Hepatocyte (in vitro differentiated cells): ENCODE data around the gene POLR2F. TPM values are rescaled to one million over a fixed set of nuclear protein-coding genes. Genes with fewer than 3 reads are reported as not detected.

Experiments
- DNase-seq: peaks from one replicate; pipeline ENCODE4 v3.0.0-alpha.2; 2016; ENCODE audit warnings: low spot score
- H2AFZ ChIP-seq: fragments of 200-600 bp; sonication (generic); 2 replicates; pipeline ENCODE4 v1.6.0; 2016; ENCODE audit warnings: antibody characterized with exemption, mild to moderate bottlenecking
- H3K27ac ChIP-seq: fragments of 200-600 bp; sonication (generic); 2 replicates; pipeline ENCODE4 v1.5.1; 2016; ENCODE audit warnings: mild to moderate bottlenecking
- H3K27me3 ChIP-seq: fragments of 200-600 bp; sonication (generic); 2 replicates; pipeline ENCODE4 v1.6.1; 2016
- H3K36me3 ChIP-seq: fragments of 200-600 bp; sonication (generic); replicated peaks from 2 replicates; pipeline ENCODE4 v1.5.1; 2016; ENCODE audit warnings: low read depth; ENCODE audit not compliant: insufficient read depth
- H3K4me1 ChIP-seq: fragments of 200-600 bp; sonication (generic); 2 replicates; pipeline ENCODE4 v1.5.1; 2016; ENCODE audit warnings: mild to moderate bottlenecking, moderate library complexity; ENCODE audit not compliant: insufficient read depth
- H3K4me2 ChIP-seq: fragments of 200-600 bp; sonication (generic); 2 replicates; pipeline ENCODE4 v1.6.0; 2016
- H3K4me3 ChIP-seq: fragments of 200-600 bp; sonication (generic); 2 replicates; pipeline ENCODE4 v1.5.1; 2016; ENCODE audit warnings: mild to moderate bottlenecking
- H3K79me2 ChIP-seq: fragments of 200-600 bp; sonication (generic); 2 replicates; pipeline ENCODE4 v1.6.0; 2017; ENCODE audit warnings: mild to moderate bottlenecking
- H3K9me2 ChIP-seq: fragments of 200-600 bp; sonication (generic); replicated peaks from 2 replicates; pipeline ENCODE4 v1.6.0; 2017; ENCODE audit warnings: mild to moderate bottlenecking; ENCODE audit not compliant: insufficient read depth
- H3K9me3 ChIP-seq: fragments of 200-600 bp; sonication (generic); 2 replicates; pipeline ENCODE4 v1.5.1; 2016; ENCODE audit warnings: low read depth, mild to moderate bottlenecking
- H4K20me1 ChIP-seq: fragments of 200-600 bp; sonication (generic); 2 replicates; pipeline ENCODE4 v1.6.0; 2016; ENCODE audit warnings: mild to moderate bottlenecking; ENCODE audit not compliant: insufficient read depth, poor library complexity, severe bottlenecking
- CTCF ChIP-seq: fragments of 200-600 bp; sonication (generic); IDR thresholded peaks from 2 replicates; pipeline ENCODE4 v1.5.1; 2016; ENCODE audit warnings: antibody characterized with exemption, mild to moderate bottlenecking; ENCODE audit not compliant: poor library complexity
- EZH2 ChIP-seq: fragments of 200-600 bp; sonication (generic); IDR thresholded peaks from 2 replicates; pipeline ENCODE4 v1.6.1; 2016; ENCODE audit warnings: antibody characterized with exemption, mild to moderate bottlenecking, borderline replicate concordance
- EZH2phosphoT487 ChIP-seq: fragments of 200-600 bp; sonication (generic); IDR thresholded peaks from one replicate; pipeline ENCODE4 v1.6.1; 2018; ENCODE audit warnings: antibody characterized with exemption, mild to moderate bottlenecking, low read depth, moderate library complexity; ENCODE audit not compliant: unreplicated experiment, severe bottlenecking
- WGBS: methylation state at CpG from one replicate; pipeline ENCODE4 v1.1.6; 2016; ENCODE audit warnings: low lambda C conversion rate; ENCODE audit errors: missing lambda C conversion rate; 5-methylcytosine and 5-hydroxymethylcytosine counted together
- polyA plus RNA-seq: library from polyadenylated mRNA; unstranded; fragments of >200 nt; fragmentation: Nextera tagmentation; extraction: Ambion mirVana; gene quantifications from 2 replicates; pipeline ENCODE4 v1.2.1, GENCODE V29; 2016
- total RNA-seq: library from RNA; depleted of rRNA; stranded (reverse); fragments of >200 nt; gene quantifications from 2 replicates; pipeline ENCODE4 v1.2.3, GENCODE V29; 2014

The POLR2F gene
- total and polyA plus RNA-seq, 2 experiments from 2014 or later = 59.4 to 119 TPM

- Histone ChIP-seq H3K9me3 (no peaks in the 10 kb centered on the region), H4K20me1 (peaks cover 5% of the 10 kb centered on the region), H3K4me2 (no peak overlapping the region), H3K27me3 (no peaks in the 10 kb centered on the region), H3K9me2 (no peaks in the 10 kb centered on the region), H3K4me1 (no peaks in the 10 kb centered on the region), H3K27ac (no peak overlapping the region), H3K4me3 (no peak overlapping the region), H3K79me2 (peaks cover 2% of the 10 kb centered on the region), H3K36me3 (no peaks in the 10 kb centered on the region), H2AFZ (no peak overlapping the region)
- 95% methylated on average over 5 of the region's 5 CpGs for WGBS
- TF ChIP-seq EZH2phosphoT487 (no peak), EZH2 (no peak)
- DNase-seq = no peak
Measured at GRCh38 chr22:37968452-37969251, 15.2 kb downstream of the POLR2F start.

GRCh38 chr22:37970864-37971263 is 17.4 kb downstream of the POLR2F start:
- H3K4me3 ChIP-seq = no peak overlapping the region
- H3K36me3 ChIP-seq = no peaks in the 10 kb centered on the region
- no peaks in the 10 kb centered on the region for H3K9me2 ChIP-seq
- H2AFZ ChIP-seq = no peak overlapping the region
- H3K27me3 ChIP-seq = no peaks in the 10 kb centered on the region
- H3K9me3 ChIP-seq = no peaks in the 10 kb centered on the region
- no peak overlapping the region for H3K4me2 ChIP-seq
- 97% methylated on average over 4 of the region's 4 CpGs for WGBS
- H3K79me2 ChIP-seq = no peaks in the 10 kb centered on the region
- no peaks in the 10 kb centered on the region for H3K4me1 ChIP-seq
- H3K27ac ChIP-seq = no peak overlapping the region
- TF ChIP-seq EZH2 = no peak
- no peak for TF ChIP-seq CTCF
- no peak for TF ChIP-seq EZH2phosphoT487
- H4K20me1 ChIP-seq = no peaks in the 10 kb centered on the region
- no peak for DNase-seq

- 57% methylated on average over 7 of the region's 7 CpGs for WGBS
- DNase-seq = no peak
- H3K27me3 ChIP-seq = no peaks in the 10 kb centered on the region
- no peak overlapping the region for H3K4me2 ChIP-seq
- H3K36me3 ChIP-seq = no peaks in the 10 kb centered on the region
- H2AFZ ChIP-seq = no peak overlapping the region
- H3K79me2 ChIP-seq = no peaks in the 10 kb centered on the region
- no peaks in the 10 kb centered on the region for H4K20me1 ChIP-seq
- no peak overlapping the region for H3K27ac ChIP-seq
- H3K9me2 ChIP-seq = no peaks in the 10 kb centered on the region
- no peak overlapping the region for H3K4me3 ChIP-seq
- H3K9me3 ChIP-seq = no peaks in the 10 kb centered on the region
- H3K4me1 ChIP-seq = no peaks in the 10 kb centered on the region
- TF ChIP-seq CTCF = no peak
- TF ChIP-seq EZH2phosphoT487 = no peak
Measured at GRCh38 chr22:37971475-37972434, 18.3 kb downstream of the POLR2F start.

- TF ChIP-seq EZH2 (no peak), CTCF (no peak), EZH2phosphoT487 (no peak)
- H2AFZ ChIP-seq = no peak overlapping the region
- no peak overlapping the region for H3K4me2 ChIP-seq
- no peaks in the 10 kb centered on the region for H3K9me2 ChIP-seq
- H3K9me3 ChIP-seq = no peaks in the 10 kb centered on the region
- no peaks in the 10 kb centered on the region for H3K79me2 ChIP-seq
- no peaks in the 10 kb centered on the region for H3K27me3 ChIP-seq
- no peak overlapping the region for H3K4me3 ChIP-seq
- H3K27ac ChIP-seq = no peak overlapping the region
- H3K36me3 ChIP-seq = no peaks in the 10 kb centered on the region
- H4K20me1 ChIP-seq = no peaks in the 10 kb centered on the region
- 80% methylated on average over 3 of the region's 3 CpGs for WGBS
- DNase-seq = no peak
- H3K4me1 ChIP-seq = no peaks in the 10 kb centered on the region
Measured at GRCh38 chr22:37972527-37972926, 19.0 kb downstream of the POLR2F start.
